Activated B cell treated with CpG ODN at 0.5 μM for 24 hours (primary cell): ENCODE data around the gene ABHD4. TPM values are rescaled to one million over a fixed set of nuclear protein-coding genes. Genes with fewer than 3 reads are reported as not detected.

Source experiments
- total RNA-seq: library from RNA; stranded (reverse); gene quantifications from 2 replicates; pipeline ENCODE4 v1.2.3, GENCODE V29; 2022

The ABHD4 gene
- total RNA-seq, 1 donor from 2014 or later = 12.1 TPM

Other genes starting within 250 kb of the ABHD4 start
- 123 and 139 TPM in 2 replicates for gene DAD1, start 9.1 kb upstream of the ABHD4 start, total RNA-seq
- not detected in 2 replicates for gene OR6J1, start 46.1 kb downstream of the ABHD4 start, total RNA-seq
- 174 and 190 TPM in 2 replicates for gene OXA1L, start 168.4 kb downstream of the ABHD4 start, total RNA-seq
- 30.8 and 33.7 TPM in 2 replicates for gene SLC7A7, start 217.1 kb downstream of the ABHD4 start, total RNA-seq
- 142 and 150 TPM in 2 replicates for gene MRPL52, start 231.6 kb downstream of the ABHD4 start, total RNA-seq
- gene MMP14, start 238.3 kb downstream of the ABHD4 start, total RNA-seq = 3.4 and 4.1 TPM in 2 replicates